Neural cell (in vitro differentiated cells): ENCODE data around the gene TICAM1. TPM values are rescaled to one million over a fixed set of nuclear protein-coding genes. Genes with fewer than 3 reads are reported as not detected.

Experiments
- H2AFZ ChIP-seq: fragments of 200-600, 300-800 bp; sonication (generic), shearing (Covaris generic); 2 replicates; pipeline ENCODE4 v1.6.0; 2014; ENCODE audit warnings: low read depth, mild to moderate bottlenecking, antibody characterized with exemption, low read length, moderate library complexity
- H3F3A ChIP-seq: fragments of 200-600 bp; shearing (Covaris generic); 2 replicates; pipeline ENCODE4 v1.6.1; 2016; ENCODE audit warnings: mild to moderate bottlenecking, moderate library complexity, mixed read lengths, antibody characterized with exemption, low read length; ENCODE audit not compliant: insufficient read depth, poor library complexity, severe bottlenecking
- H3K27ac ChIP-seq: fragments of 200-600, 300-800 bp; sonication (generic), shearing (Covaris generic); 2 replicates; pipeline ENCODE4 v1.5.1; 2014; ENCODE audit warnings: mild to moderate bottlenecking, low read length, moderate library complexity
- H3K27me3 ChIP-seq: fragments of 300-800, 200-600 bp; sonication (generic), shearing (Covaris generic); 2 replicates; pipeline ENCODE4 v1.6.0; 2014; ENCODE audit warnings: mild to moderate bottlenecking, low read depth, low read length, moderate library complexity; ENCODE audit not compliant: insufficient read depth
- H3K36me3 ChIP-seq: fragments of 300-800, 200-600 bp; sonication (generic), shearing (Covaris generic); 2 replicates; pipeline ENCODE4 v1.5.1; 2014; ENCODE audit warnings: mild to moderate bottlenecking, antibody characterized with exemption, low read length, moderate library complexity; ENCODE audit not compliant: insufficient read depth
- H3K4me2 ChIP-seq: fragments of 300-800, 200-600 bp; sonication (generic), shearing (Covaris generic); 2 replicates; pipeline ENCODE4 v1.6.0; 2014; ENCODE audit warnings: mild to moderate bottlenecking, low read length
- H3K4me3 ChIP-seq: fragments of 300-800, 200-600 bp; sonication (generic), shearing (Covaris generic); 2 replicates; pipeline ENCODE4 v1.5.1; 2014; ENCODE audit warnings: mild to moderate bottlenecking, low read length, moderate library complexity
- H3K79me2 ChIP-seq: fragments of 200-600 bp; shearing (Covaris generic); replicated peaks from 2 replicates; pipeline ENCODE4 v1.6.0; 2014; ENCODE audit warnings: mild to moderate bottlenecking, low read length, moderate library complexity; ENCODE audit not compliant: insufficient read depth
- H3K9ac ChIP-seq: fragments of 300-800, 200-600 bp; sonication (generic), shearing (Covaris generic); 2 replicates; pipeline ENCODE4 v1.6.1; 2016; ENCODE audit warnings: mild to moderate bottlenecking, low read length, mixed read lengths
- H3K9me2 ChIP-seq: fragments of 200-600 bp; shearing (Covaris generic); 2 replicates; pipeline ENCODE4 v1.6.1; 2016; ENCODE audit warnings: mild to moderate bottlenecking, low read length, mixed read lengths; ENCODE audit not compliant: insufficient read depth
- H3K9me3 ChIP-seq: fragments of 200-600, 300-800 bp; sonication (generic), shearing (Covaris generic); 2 replicates; pipeline ENCODE4 v1.6.1; 2016; ENCODE audit warnings: mild to moderate bottlenecking, mixed run types, low read length, moderate library complexity, mixed read lengths
- H4K20me1 ChIP-seq: fragments of 200-600 bp; shearing (Covaris generic); 2 replicates; pipeline ENCODE4 v1.6.1; 2016; ENCODE audit warnings: mild to moderate bottlenecking, mixed run types; ENCODE audit not compliant: insufficient read depth
- CTCF ChIP-seq: fragments of 450-650 bp; IDR thresholded peaks from 2 replicates; pipeline ENCODE4 v1.5.1; 2014; ENCODE audit warnings: antibody characterized with exemption, mild to moderate bottlenecking, moderate library complexity; ENCODE audit not compliant: poor library complexity, severe bottlenecking
- EP300 ChIP-seq: fragments of 450-650 bp; conservative IDR thresholded peaks from 2 replicates; pipeline ENCODE4 v1.6.1; 2014; ENCODE audit warnings: antibody characterized with exemption, mild to moderate bottlenecking, moderate library complexity; ENCODE audit not compliant: poor library complexity, severe bottlenecking
- EZH2 ChIP-seq: fragments of 200-600, 300-800 bp; shearing (Covaris generic), sonication (generic); IDR thresholded peaks from 2 replicates; pipeline ENCODE4 v1.6.1; 2014; ENCODE audit warnings: antibody characterized with exemption, low read length, borderline replicate concordance, mild to moderate bottlenecking; ENCODE audit not compliant: insufficient read depth, poor library complexity, severe bottlenecking
- MXI1 ChIP-seq: fragments of 450-650 bp; conservative IDR thresholded peaks from 2 replicates; pipeline ENCODE4 v1.6.1; 2014; ENCODE audit warnings: antibody characterized with exemption, mild to moderate bottlenecking; ENCODE audit not compliant: poor library complexity, severe bottlenecking
- POLR2AphosphoS5 ChIP-seq: IDR thresholded peaks from 2 replicates; pipeline ENCODE4 v1.6.1; 2012
- RAD21 ChIP-seq: fragments of 450-650 bp; conservative IDR thresholded peaks from 2 replicates; pipeline ENCODE4 v1.6.1; 2014; ENCODE audit warnings: antibody characterized with exemption, mild to moderate bottlenecking, moderate library complexity
- REST ChIP-seq: IDR thresholded peaks from 2 replicates; pipeline ENCODE4 v1.6.1; 2012; ENCODE audit warnings: borderline replicate concordance
- SMC3 ChIP-seq: fragments of 450-650 bp; conservative IDR thresholded peaks from 2 replicates; pipeline ENCODE4 v1.6.1; 2014; ENCODE audit warnings: antibody characterized with exemption, mild to moderate bottlenecking, moderate library complexity; ENCODE audit not compliant: poor library complexity
- TAF1 ChIP-seq: IDR thresholded peaks from 2 replicates; pipeline ENCODE4 v1.6.1; 2012; ENCODE audit warnings: low read depth
- polyA plus RNA-seq: library from polyadenylated mRNA; depleted of rRNA; stranded (reverse); fragments of >200 nt; gene quantifications from 2 replicates; pipeline ENCODE4 v1.2.3, GENCODE V29; 2014

The TICAM1 gene
- polyA plus RNA-seq, 1 donor from 2014 or later = not detected

GRCh38 chr19:4878491-4878968 lies 47.0 kb upstream of the TICAM1 start:
- Histone ChIP-seq H3K27me3 (no peaks in the 10 kb centered on the region), H3F3A (no peaks in the 10 kb centered on the region), H4K20me1 (no peaks in the 10 kb centered on the region), H3K4me2 (no peak overlapping the region), H3K4me3 (no peak overlapping the region), H3K9me2 (no peaks in the 10 kb centered on the region), H3K9me3 (no peaks in the 10 kb centered on the region), H2AFZ (no peak overlapping the region), H3K79me2 (no peaks in the 10 kb centered on the region), H3K36me3 (no peaks in the 10 kb centered on the region), H3K9ac (no peak overlapping the region), H3K27ac (no peak overlapping the region)
- no peak for TF ChIP-seq RAD21
- no peak for TF ChIP-seq SMC3
- no peak for TF ChIP-seq MXI1
- TF ChIP-seq POLR2AphosphoS5 = no peak
- no peak for TF ChIP-seq TAF1
- no peak for TF ChIP-seq CTCF
- TF ChIP-seq REST = no peak
- TF ChIP-seq EP300 = no peak
- TF ChIP-seq EZH2 = no peak

DNA sequence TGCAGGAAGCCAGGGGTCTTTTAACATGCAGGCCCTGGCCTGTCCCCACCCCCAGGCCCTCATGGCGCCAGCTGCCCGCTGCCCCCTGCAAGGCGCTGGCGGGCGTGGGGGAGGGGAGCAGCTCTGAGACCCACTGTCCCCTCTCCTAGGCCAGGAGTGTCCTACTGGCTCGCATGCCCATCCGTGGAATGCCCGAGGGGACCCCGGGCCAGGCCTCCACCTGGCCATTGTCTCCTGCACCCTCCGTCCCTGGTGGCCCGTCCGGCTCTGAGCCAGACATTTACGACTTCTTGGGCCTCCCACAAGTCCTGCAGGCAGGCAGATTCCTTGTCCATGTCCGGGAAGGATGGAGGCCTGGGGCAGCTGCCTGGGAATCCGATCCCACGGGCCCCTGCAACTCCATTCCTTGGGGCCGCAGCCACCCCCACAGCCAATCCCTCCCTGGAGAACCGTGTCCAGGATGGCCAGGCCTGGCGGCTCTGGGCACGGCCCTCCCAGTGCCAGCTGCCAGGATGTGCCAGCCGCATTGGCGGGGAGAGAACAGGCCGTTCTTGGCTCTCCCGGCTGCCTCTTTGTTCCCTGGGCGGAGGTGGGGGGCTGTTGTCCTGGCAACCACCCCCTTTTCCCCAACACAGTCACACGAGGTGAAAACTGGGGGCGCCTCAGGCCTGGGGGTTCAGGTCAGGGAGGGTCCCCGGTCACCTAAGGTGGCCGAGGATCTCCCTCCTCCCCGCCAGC lies 46.4 kb upstream of the TICAM1 start:
- no peak for TF ChIP-seq MXI1
- no peak for TF ChIP-seq POLR2AphosphoS5
- no peak for TF ChIP-seq SMC3
- TF ChIP-seq EZH2 = no peak
- no peak for TF ChIP-seq CTCF
- TF ChIP-seq EP300 = no peak
- no peak for TF ChIP-seq TAF1
- no peak for TF ChIP-seq RAD21
- no peak for TF ChIP-seq REST
- no peaks in the 10 kb centered on the region for H3K79me2 ChIP-seq
- H3K9ac ChIP-seq = no peak overlapping the region
- no peaks in the 10 kb centered on the region for H3K9me3 ChIP-seq
- no peaks in the 10 kb centered on the region for H3K9me2 ChIP-seq
- no peak overlapping the region for H3K4me3 ChIP-seq
- no peaks in the 10 kb centered on the region for H3K36me3 ChIP-seq
- no peak overlapping the region for H3K27ac ChIP-seq
- H3K27me3 ChIP-seq = no peaks in the 10 kb centered on the region
- no peaks in the 10 kb centered on the region for H3F3A ChIP-seq
- no peak overlapping the region for H3K4me2 ChIP-seq
- no peaks in the 10 kb centered on the region for H4K20me1 ChIP-seq
- no peak overlapping the region for H2AFZ ChIP-seq
